Activated naive CD4-positive, alpha-beta T cell treated with Interleukin-2 at 50 U/mL for 16 hours (primary cell): Measurements from ENCODE around the gene FAM13C.
"Not testable (repeated sequence)": the region's sequence is repeated elsewhere in the genome, so short reads cannot be mapped to it uniquely, and the experiment has no call there.

Experiments
- DNase-seq: peaks from one replicate; pipeline ENCODE4 v3.0.0-alpha.2; 2020

The FAM13C gene

GRCh38 chr10:59362144-59362958 lies at the start of gene FAM13C:
Gene FAM13C, minus strand, starts transcription at chr10:59362549. Its CDS starts 89 bp downstream, at chr10:59362460.
- DNase-seq = no peak

- no peak for DNase-seq
Measured at GRCh38 chr10:59405235-59405634, 42.9 kb upstream of the FAM13C start.

GRCh38 chr10:59400214-59400613 lies 37.9 kb upstream of the FAM13C start:
- DNase-seq = no peak

- not testable (repeated sequence) for DNase-seq
Measured at GRCh38 chr10:59399329-59399728, 37.0 kb upstream of the FAM13C start.

- DNase-seq = no peak
Measured at GRCh38 chr10:59397961-59398360, 35.6 kb upstream of the FAM13C start.

GRCh38 chr10:59395984-59396383 lies 33.6 kb upstream of the FAM13C start:
- DNase-seq = no peak

GRCh38 chr10:59393349-59393748 lies 31.0 kb upstream of the FAM13C start:
- DNase-seq = no peak

- no peak for DNase-seq
Measured at GRCh38 chr10:59391060-59391459, 28.7 kb upstream of the FAM13C start.

GRCh38 chr10:59388671-59388976 lies 26.3 kb upstream of the FAM13C start:
- DNase-seq = no peak

- no peak for DNase-seq
Measured at GRCh38 chr10:59387951-59388670, 25.8 kb upstream of the FAM13C start.

- DNase-seq = no peak
Measured at GRCh38 chr10:59384761-59385160, 22.4 kb upstream of the FAM13C start.

GRCh38 chr10:59383908-59384307 lies 21.6 kb upstream of the FAM13C start:
- DNase-seq = no peak

- no peak for DNase-seq
Measured at GRCh38 chr10:59383436-59383835, 21.1 kb upstream of the FAM13C start.

- no peak for DNase-seq
Measured at GRCh38 chr10:59382831-59383295, 20.5 kb upstream of the FAM13C start.

- DNase-seq = no peak
Measured at GRCh38 chr10:59381687-59382086, 19.3 kb upstream of the FAM13C start.

- DNase-seq = no peak
Measured at GRCh38 chr10:59376846-59377245, 14.5 kb upstream of the FAM13C start.

- DNase-seq = no peak
Measured at GRCh38 chr10:59375990-59376389, 13.6 kb upstream of the FAM13C start.

- DNase-seq = no peak
Measured at GRCh38 chr10:59374916-59375315, 12.6 kb upstream of the FAM13C start.

- no peak for DNase-seq
Measured at GRCh38 chr10:59373071-59373470, 10.7 kb upstream of the FAM13C start.

- DNase-seq = no peak
Measured at GRCh38 chr10:59372543-59372942, 10.2 kb upstream of the FAM13C start.

GRCh38 chr10:59366290-59366689 lies 3.9 kb upstream of the FAM13C start:
- DNase-seq = no peak

GRCh38 chr10:59363446-59363958 lies 1.2 kb upstream of the FAM13C start:
- DNase-seq = no peak

- DNase-seq = no peak
Measured at GRCh38 chr10:59362959-59363381, 621 bp upstream of the FAM13C start.

GRCh38 chr10:59361663-59362143 lies 646 bp downstream of the FAM13C start:
- no peak for DNase-seq
